K562 (cell line): Measurements from ENCODE around the gene COPS8. TPM values are rescaled to one million over a fixed set of nuclear protein-coding genes. Genes with fewer than 3 reads are reported as not detected.

ENCODE experiments used
- ATAC-seq: fragments of 200-7000 bp; cut with Tn5 transposase; 3 replicates; pipeline ENCODE4 v1.9.1; 2020; ENCODE audit warnings: moderate library complexity
- BruUV-seq: library from RNA; stranded (reverse); fragments of 400-500 nt; replicated peaks from 2 replicates; lab custom pipeline; 2021; lab: Mats Ljungman, UMichigan
- CTCF ChIA-PET: fragments of 300-600 bp; formaldehyde crosslinking; extraction: SDS; loops from one replicate; lab custom pipeline; 2021; ENCODE audit warnings: low intra/inter-chr PET ratio; lab: Yijun Ruan, JAX
- POLR2A ChIA-PET: fragments of 300-600, 350-650 bp; sonication (Branson Sonifier 250); formaldehyde crosslinking; extraction: SDS; loops from one replicate; lab custom pipeline; 2021; ENCODE audit warnings: antibody characterized with exemption, inconsistent platforms; lab: Yijun Ruan, JAX
- DNase-seq, 4 experiments: peaks; one replicate each; pipeline versions ENCODE4 v3.0.0 to v3.0.0-alpha.2; 2011 to 2018; ENCODE audit warnings: low spot score in 3 of 4, mixed read lengths in 3 of 4; ENCODE audit errors: extremely low read depth in 1 of 4
- FAIRE-seq: peaks from 2 replicates; lab custom pipeline; 2011; peaks lifted over from hg19 to GRCh38; lab: Jason Lieb, UNC
- H2AFZ ChIP-seq: 2 replicates; pipeline ENCODE4 v1.6.0; 2011; ENCODE audit warnings: low read depth, low read length, control low read depth, inconsistent platforms
- H3K27ac ChIP-seq: fragments of 200-600 bp; 3 replicates; pipeline ENCODE4 v1.8.0; 2011; ENCODE audit warnings: low read depth, mild to moderate bottlenecking, control low read depth, inconsistent platforms, low read length, moderate library complexity, mixed read lengths; ENCODE audit errors: extremely low read depth
- H3K27me3 ChIP-seq, 2 experiments: fragments of 300-600 bp in 1 of 2; 2 replicates in 1 of 2; 3 replicates in 1 of 2; pipeline versions ENCODE4 v1.6.0 to v1.8.0; 2011; ENCODE audit warnings: inconsistent platforms in 2 of 2, low read length in 2 of 2, mild to moderate bottlenecking in 1 of 2, mixed read lengths in 1 of 2, moderate library complexity in 1 of 2; ENCODE audit not compliant: control insufficient read depth in 2 of 2, insufficient read depth in 2 of 2
- H3K36me3 ChIP-seq: fragments of 300-600 bp; 3 replicates; pipeline ENCODE4 v1.8.0; 2011; ENCODE audit warnings: mild to moderate bottlenecking, low read length, inconsistent platforms; ENCODE audit not compliant: control insufficient read depth, insufficient read depth
- H3K4me1 ChIP-seq, 2 experiments: fragments of 200-600 bp in 1 of 2; replicated peaks in 1 of 2; 2 replicates in 1 of 2; 3 replicates in 1 of 2; pipeline versions ENCODE4 v1.5.1 to v1.8.0; 2011; ENCODE audit warnings: inconsistent platforms in 2 of 2, low read length in 2 of 2, mild to moderate bottlenecking in 1 of 2, mixed read lengths in 1 of 2, moderate library complexity in 1 of 2; ENCODE audit not compliant: control insufficient read depth in 2 of 2, insufficient read depth in 2 of 2
- H3K4me2 ChIP-seq: 2 replicates; pipeline ENCODE4 v1.6.1; 2011; ENCODE audit warnings: low read length, control low read depth, inconsistent platforms, mixed read lengths; ENCODE audit not compliant: insufficient read depth
- H3K4me3 ChIP-seq: fragments of 200-600 bp; sonication (generic), shearing (Covaris generic); 2 replicates; pipeline ENCODE4 v1.5.1; 2016; ENCODE audit warnings: control low read depth, inconsistent platforms
- H3K79me2 ChIP-seq: fragments of 200-600 bp; 3 replicates; pipeline ENCODE4 v1.8.0; 2011; ENCODE audit warnings: low read length, inconsistent platforms; ENCODE audit not compliant: control insufficient read depth, insufficient read depth
- H3K9ac ChIP-seq, 2 experiments: 2 replicates each; pipeline versions ENCODE4 v1.6.0 to v1.6.1; 2011; ENCODE audit warnings: low read depth in 2 of 2, low read length in 2 of 2, control low read depth in 1 of 2, inconsistent platforms in 1 of 2, mild to moderate bottlenecking in 1 of 2, mixed read lengths in 1 of 2; ENCODE audit not compliant: insufficient read depth in 1 of 2
- H3K9me1 ChIP-seq: one replicate; pipeline ENCODE4 v1.6.0; 2011; ENCODE audit warnings: inconsistent platforms, mild to moderate bottlenecking, low read length, moderate library complexity; ENCODE audit not compliant: control insufficient read depth, insufficient read depth
- H3K9me3 ChIP-seq: replicated peaks from 2 replicates; pipeline ENCODE4 v1.5.1; 2011; ENCODE audit warnings: low read depth, low read length, inconsistent platforms; ENCODE audit not compliant: control insufficient read depth, insufficient read depth
- H4K20me1 ChIP-seq: replicated peaks from 2 replicates; pipeline ENCODE4 v1.6.1; 2011; ENCODE audit warnings: low read length, inconsistent platforms, mixed read lengths; ENCODE audit not compliant: control insufficient read depth, insufficient read depth
- ARID1B ChIP-seq: fragments of 450-650 bp; IDR thresholded peaks from 2 replicates; pipeline ENCODE4 v1.6.1; 2016; ENCODE audit warnings: antibody characterized with exemption, mild to moderate bottlenecking, inconsistent platforms
- GATAD2B ChIP-seq: fragments of 450-650 bp; IDR thresholded peaks from 2 replicates; pipeline ENCODE4 v1.6.1; 2017; ENCODE audit warnings: mild to moderate bottlenecking, borderline replicate concordance
- HDAC3 ChIP-seq: fragments of 450-650 bp; IDR thresholded peaks from 2 replicates; pipeline ENCODE4 v1.6.1; 2018; ENCODE audit warnings: borderline replicate concordance, mild to moderate bottlenecking, moderate library complexity; ENCODE audit not compliant: partially characterized antibody
- MEIS2 ChIP-seq: fragments of 450-650 bp; IDR thresholded peaks from 2 replicates; pipeline ENCODE4 v1.6.1; 2014; ENCODE audit warnings: mild to moderate bottlenecking; ENCODE audit not compliant: partially characterized antibody
- PHTF2 ChIP-seq: fragments of 250-450 bp; sonication (Bioruptor Pico); IDR thresholded peaks from 2 replicates; pipeline ENCODE4 v1.5.0; 2021; ENCODE audit warnings: mild to moderate bottlenecking
- RCOR1 ChIP-seq, 2 experiments: IDR thresholded peaks; 2 replicates each; pipeline ENCODE4 v1.6.1; 2012; ENCODE audit warnings: low read depth in 2 of 2, low read length in 2 of 2, borderline replicate concordance in 1 of 2, improper control_type of control experiment in 1 of 2
- RHOXF2B ChIP-seq: fragments of 250-450 bp; sonication (Bioruptor Pico); conservative IDR thresholded peaks from 2 replicates; pipeline ENCODE4 v1.5.1; 2021
- ZBTB8A ChIP-seq: fragments of 450-650 bp; IDR thresholded peaks from 2 replicates; pipeline ENCODE4 v1.6.1; 2018; ENCODE audit warnings: mild to moderate bottlenecking, moderate library complexity; ENCODE audit not compliant: partially characterized antibody
- ZNF41 ChIP-seq: fragments of 250-450 bp; sonication (Bioruptor Pico); conservative IDR thresholded peaks from 2 replicates; pipeline ENCODE4 v1.4.0; 2020; ENCODE audit warnings: mild to moderate bottlenecking
- WGBS: fragments of 100-300 bp; shearing (Covaris generic); methylation state at CpG from one replicate; pipeline ENCODE4 v1.1.6; 2016; ENCODE audit warnings: low coverage, mixed read lengths; ENCODE audit not compliant: insufficient coverage; ENCODE audit errors: missing lambda C conversion rate; 5-methylcytosine and 5-hydroxymethylcytosine counted together
- in situ Hi-C: fragments of 300-500 bp; cut with MboI; formaldehyde crosslinking; loops from 4 replicates; pipeline ENCODE4 v1.15.0; 2018; ENCODE audit warnings: inconsistent platforms, mixed read lengths
- intact Hi-C: fragments of 100-400 bp; cut with micrococcal nuclease; formaldehyde crosslinking; loops from 2 replicates; pipeline ENCODE4 v1.14.2; 2022
- polyA plus RNA-seq, 8 experiments: library from polyadenylated mRNA; depleted of rRNA in 4 of 8; stranded (reverse) in 5 of 8; unstranded in 3 of 8; fragments of >200 nt; fragmentation: Nextera tagmentation in 2 of 8; fragmentation: Illumina TruSeq in 1 of 8; extraction: Ambion mirVana in 2 of 8; extraction: Trizol in 1 of 8; gene quantifications; 2 replicates each; pipeline versions ENCODE4 v1.2.1 to v1.2.3, GENCODE V29; 2011 to 2014; ENCODE audit warnings: inconsistent platforms in 1 of 8, missing spikeins in 1 of 8
- total RNA-seq, 7 experiments: library from RNA; depleted of rRNA in 6 of 7; stranded (reverse); fragments of >200 nt in 6 of 7; fragmentation: Illumina TruSeq in 2 of 7; extraction: Trizol in 2 of 7; gene quantifications; 2 replicates each; pipeline versions ENCODE4 v1.2.1 to v1.2.3, GENCODE V29; 2011 to 2021; ENCODE audit warnings: low replicate concordance in 1 of 7
- TF ChIP-seq, protein P1 (sequence below), 2 experiments: IDR thresholded peaks; 2 replicates each; pipeline ENCODE4 v1.6.1; 2011; ENCODE audit warnings: borderline replicate concordance in 1 of 2, control low read depth in 1 of 2, low read depth in 1 of 2, low read length in 1 of 2, mild to moderate bottlenecking in 1 of 2, mixed read lengths in 1 of 2, moderate library complexity in 1 of 2; ENCODE audit not compliant: insufficient read depth in 1 of 2, insufficient read length in 1 of 2, poor library complexity in 1 of 2, severe bottlenecking in 1 of 2; ENCODE audit errors: extremely low read depth in 1 of 2
- TF ChIP-seq, protein P2 (sequence below): fragments of 250-450 bp; sonication (Bioruptor Pico); IDR thresholded peaks from 2 replicates; pipeline ENCODE4 v1.5.0; 2022; ENCODE audit warnings: mild to moderate bottlenecking
- TF ChIP-seq, protein P3 (sequence below): fragments of 250-450 bp; sonication (Bioruptor Pico); IDR thresholded peaks from 2 replicates; pipeline ENCODE4 v1.4.0; 2020; ENCODE audit warnings: mild to moderate bottlenecking, moderate library complexity
- TF ChIP-seq, protein P4 (sequence below): sonication (generic); formaldehyde crosslinking; IDR thresholded peaks from 2 replicates; pipeline ENCODE4 v1.8.0; 2022; ENCODE audit warnings: missing genetic modification reagents, mild to moderate bottlenecking, borderline replicate concordance

Gene COPS8
- total and polyA plus RNA-seq, 9 of the 15 experiments (the other 6 are each of a cell fraction or from before 2014, with no cell fraction given): 28.2 to 97.3 (median 58.9) TPM

DNA sequence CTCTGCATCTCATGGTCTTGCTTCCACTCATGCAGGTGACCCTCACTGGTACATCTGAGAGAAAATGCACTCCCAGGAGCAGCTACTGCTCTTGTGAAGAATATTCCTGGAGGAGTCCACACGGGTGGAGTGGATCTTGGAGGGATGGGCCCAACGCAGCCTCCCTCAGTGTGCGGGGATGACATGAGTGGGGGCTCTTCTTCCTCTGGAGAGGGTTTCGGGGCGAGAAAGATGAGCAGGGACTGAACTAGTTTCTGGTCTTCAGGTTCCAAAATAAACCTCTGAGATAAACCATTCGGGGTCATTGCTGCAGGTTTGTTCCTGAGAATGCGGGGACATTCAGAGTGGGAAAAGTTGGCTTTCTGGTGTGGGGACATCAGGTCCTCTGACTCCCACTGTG is 39.1 kb downstream of the COPS8 start:
- Histone ChIP-seq H3K9ac (no peak overlapping the region), H4K20me1 (no peaks in the 10 kb centered on the region), H3K79me2 (no peaks in the 10 kb centered on the region), H3K4me3 (no peak overlapping the region), H3K4me1 (no peaks in the 10 kb centered on the region), H3K9me1 (no peaks in the 10 kb centered on the region), H3K4me2 (no peak overlapping the region), H3K36me3 (no peaks in the 10 kb centered on the region), H2AFZ (no peak overlapping the region), H3K9me3 (no peaks in the 10 kb centered on the region; the same call in 1 of the 2 replicates), H3K27ac (no peak overlapping the region), H3K27me3 (no peaks in the 10 kb centered on the region; a peak in 1 of 5 replicates)
- CTCF ChIA-PET: no interaction called here
- FAIRE-seq: no peak
- no peak for DNase-seq
- POLR2A ChIA-PET: no interaction called here
- no peak for ATAC-seq
- in situ Hi-C loops: loop anchor here (10.0 kb wide), 1 partner anchor 440 kb away; the partner anchor contains the start of gene PRLH
- no TSS peak for BruUV-seq
- WGBS: 0% methylated on average over 2 of the region's 7 CpGs
- intact Hi-C loops: no loop called here
- TF ChIP-seq, protein P1, sequence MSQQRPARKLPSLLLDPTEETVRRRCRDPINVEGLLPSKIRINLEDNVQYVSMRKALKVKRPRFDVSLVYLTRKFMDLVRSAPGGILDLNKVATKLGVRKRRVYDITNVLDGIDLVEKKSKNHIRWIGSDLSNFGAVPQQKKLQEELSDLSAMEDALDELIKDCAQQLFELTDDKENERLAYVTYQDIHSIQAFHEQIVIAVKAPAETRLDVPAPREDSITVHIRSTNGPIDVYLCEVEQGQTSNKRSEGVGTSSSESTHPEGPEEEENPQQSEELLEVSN (IDR thresholded peaks at IDR 0.05; ENCODE audit: borderline replicate concordance in 1 of 2, extremely low read depth in 1 of 2, insufficient read depth in 1 of 2, insufficient read length in 1 of 2, low read depth in 1 of 2, low read length in 1 of 2, poor library complexity in 1 of 2, severe bottlenecking in 1 of 2): no peak
- TF ChIP-seq, protein P2, sequence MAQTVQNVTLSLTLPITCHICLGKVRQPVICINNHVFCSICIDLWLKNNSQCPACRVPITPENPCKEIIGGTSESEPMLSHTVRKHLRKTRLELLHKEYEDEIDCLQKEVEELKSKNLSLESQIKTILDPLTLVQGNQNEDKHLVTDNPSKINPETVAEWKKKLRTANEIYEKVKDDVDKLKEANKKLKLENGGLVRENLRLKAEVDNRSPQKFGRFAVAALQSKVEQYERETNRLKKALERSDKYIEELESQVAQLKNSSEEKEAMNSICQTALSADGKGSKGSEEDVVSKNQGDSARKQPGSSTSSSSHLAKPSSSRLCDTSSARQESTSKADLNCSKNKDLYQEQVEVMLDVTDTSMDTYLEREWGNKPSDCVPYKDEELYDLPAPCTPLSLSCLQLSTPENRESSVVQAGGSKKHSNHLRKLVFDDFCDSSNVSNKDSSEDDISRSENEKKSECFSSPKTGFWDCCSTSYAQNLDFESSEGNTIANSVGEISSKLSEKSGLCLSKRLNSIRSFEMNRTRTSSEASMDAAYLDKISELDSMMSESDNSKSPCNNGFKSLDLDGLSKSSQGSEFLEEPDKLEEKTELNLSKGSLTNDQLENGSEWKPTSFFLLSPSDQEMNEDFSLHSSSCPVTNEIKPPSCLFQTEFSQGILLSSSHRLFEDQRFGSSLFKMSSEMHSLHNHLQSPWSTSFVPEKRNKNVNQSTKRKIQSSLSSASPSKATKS (CRISPR knock-in tag): no peak
- TF ChIP-seq ZBTB8A (no peak), RHOXF2B (CRISPR knock-in tag) (no peak), PHTF2 (CRISPR knock-in tag) (no peak), ARID1B (no peak), MEIS2 (no peak), GATAD2B (no peak), HDAC3 (no peak), ZNF41 (CRISPR knock-in tag) (no peak), RCOR1 (IDR thresholded peaks at IDR 0.05; ENCODE audit: borderline replicate concordance in 1 of 2, low read depth in 2 of 2, low read length in 2 of 2) (no peak)
- TF ChIP-seq, protein P3, sequence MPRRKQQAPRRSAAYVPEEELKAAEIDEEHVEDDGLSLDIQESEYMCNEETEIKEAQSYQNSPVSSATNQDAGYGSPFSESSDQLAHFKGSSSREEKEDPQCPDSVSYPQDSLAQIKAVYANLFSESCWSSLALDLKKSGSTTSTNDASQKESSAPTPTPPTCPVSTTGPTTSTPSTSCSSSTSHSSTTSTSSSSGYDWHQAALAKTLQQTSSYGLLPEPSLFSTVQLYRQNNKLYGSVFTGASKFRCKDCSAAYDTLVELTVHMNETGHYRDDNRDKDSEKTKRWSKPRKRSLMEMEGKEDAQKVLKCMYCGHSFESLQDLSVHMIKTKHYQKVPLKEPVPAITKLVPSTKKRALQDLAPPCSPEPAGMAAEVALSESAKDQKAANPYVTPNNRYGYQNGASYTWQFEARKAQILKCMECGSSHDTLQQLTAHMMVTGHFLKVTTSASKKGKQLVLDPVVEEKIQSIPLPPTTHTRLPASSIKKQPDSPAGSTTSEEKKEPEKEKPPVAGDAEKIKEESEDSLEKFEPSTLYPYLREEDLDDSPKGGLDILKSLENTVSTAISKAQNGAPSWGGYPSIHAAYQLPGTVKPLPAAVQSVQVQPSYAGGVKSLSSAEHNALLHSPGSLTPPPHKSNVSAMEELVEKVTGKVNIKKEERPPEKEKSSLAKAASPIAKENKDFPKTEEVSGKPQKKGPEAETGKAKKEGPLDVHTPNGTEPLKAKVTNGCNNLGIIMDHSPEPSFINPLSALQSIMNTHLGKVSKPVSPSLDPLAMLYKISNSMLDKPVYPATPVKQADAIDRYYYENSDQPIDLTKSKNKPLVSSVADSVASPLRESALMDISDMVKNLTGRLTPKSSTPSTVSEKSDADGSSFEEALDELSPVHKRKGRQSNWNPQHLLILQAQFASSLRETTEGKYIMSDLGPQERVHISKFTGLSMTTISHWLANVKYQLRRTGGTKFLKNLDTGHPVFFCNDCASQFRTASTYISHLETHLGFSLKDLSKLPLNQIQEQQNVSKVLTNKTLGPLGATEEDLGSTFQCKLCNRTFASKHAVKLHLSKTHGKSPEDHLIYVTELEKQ (CRISPR knock-in tag): no peak
- TF ChIP-seq, protein P4, sequence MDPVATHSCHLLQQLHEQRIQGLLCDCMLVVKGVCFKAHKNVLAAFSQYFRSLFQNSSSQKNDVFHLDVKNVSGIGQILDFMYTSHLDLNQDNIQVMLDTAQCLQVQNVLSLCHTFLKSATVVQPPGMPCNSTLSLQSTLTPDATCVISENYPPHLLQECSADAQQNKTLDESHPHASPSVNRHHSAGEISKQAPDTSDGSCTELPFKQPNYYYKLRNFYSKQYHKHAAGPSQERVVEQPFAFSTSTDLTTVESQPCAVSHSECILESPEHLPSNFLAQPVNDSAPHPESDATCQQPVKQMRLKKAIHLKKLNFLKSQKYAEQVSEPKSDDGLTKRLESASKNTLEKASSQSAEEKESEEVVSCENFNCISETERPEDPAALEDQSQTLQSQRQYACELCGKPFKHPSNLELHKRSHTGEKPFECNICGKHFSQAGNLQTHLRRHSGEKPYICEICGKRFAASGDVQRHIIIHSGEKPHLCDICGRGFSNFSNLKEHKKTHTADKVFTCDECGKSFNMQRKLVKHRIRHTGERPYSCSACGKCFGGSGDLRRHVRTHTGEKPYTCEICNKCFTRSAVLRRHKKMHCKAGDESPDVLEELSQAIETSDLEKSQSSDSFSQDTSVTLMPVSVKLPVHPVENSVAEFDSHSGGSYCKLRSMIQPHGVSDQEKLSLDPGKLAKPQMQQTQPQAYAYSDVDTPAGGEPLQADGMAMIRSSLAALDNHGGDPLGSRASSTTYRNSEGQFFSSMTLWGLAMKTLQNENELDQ (CRISPR knock-in tag): no peak
